Kidney (tissue), 14 donors: ENCODE data around the gene NFATC2. TPM values are rescaled to one million over a fixed set of nuclear protein-coding genes. Genes with fewer than 3 reads are reported as not detected.
A peak's percentile ranks its signal among the peaks of the same experiment; 100 is the strongest.

Experiments
- DNase-seq, 5 donors: peaks; one replicate each; pipeline ENCODE4 v3.0.0-alpha.2; 2013 to 2020
- FAIRE-seq: peaks from 2 replicates; lab custom pipeline; 2012; peaks lifted over from hg19 to GRCh38; lab: Jason Lieb, UNC
- H3K27ac ChIP-seq, 2 donors: one replicate each; pipeline ENCODE4 v1.7.0; 2013; ENCODE audit warnings: low read depth in 2 of 2, low read length in 2 of 2, inconsistent platforms in 1 of 2
- H3K27me3 ChIP-seq: one replicate; pipeline ENCODE4 v1.7.1; 2013; ENCODE audit warnings: low read length, inconsistent platforms; ENCODE audit not compliant: control insufficient read depth, insufficient read depth
- H3K36me3 ChIP-seq, 3 donors: one replicate each; pipeline versions ENCODE4 v1.7.0 to v1.7.1; 2013; ENCODE audit warnings: low read length in 3 of 3, control low read depth in 1 of 3, inconsistent platforms in 1 of 3; ENCODE audit not compliant: insufficient read depth in 3 of 3, control insufficient read depth in 2 of 3
- H3K4me1 ChIP-seq, 3 donors: one replicate each; pipeline versions ENCODE4 v1.7.0 to v1.7.1; 2013; ENCODE audit warnings: low read length in 3 of 3, inconsistent platforms in 1 of 3, low read depth in 1 of 3; ENCODE audit not compliant: control insufficient read depth in 2 of 3, insufficient read depth in 2 of 3
- H3K4me3 ChIP-seq, 3 donors: one replicate each; pipeline versions ENCODE4 v1.7.0 to v1.8.1; 2013; ENCODE audit warnings: low read length in 3 of 3, control low read depth in 1 of 3, inconsistent platforms in 1 of 3
- H3K9ac ChIP-seq, 3 donors: one replicate each; pipeline versions ENCODE4 v1.7.0 to v1.7.1; 2013; ENCODE audit warnings: low read length in 3 of 3, control low read depth in 1 of 3, inconsistent platforms in 1 of 3
- H3K9me3 ChIP-seq, 3 donors: one replicate each; pipeline versions ENCODE4 v1.7.0 to v1.7.1; 2013; ENCODE audit warnings: low read length in 3 of 3, control low read depth in 1 of 3, inconsistent platforms in 1 of 3; ENCODE audit not compliant: control insufficient read depth in 2 of 3, insufficient read depth in 1 of 3
- CTCF ChIP-seq: IDR thresholded peaks from 3 replicates; pipeline ENCODE4 v1.5.1; 2012; ENCODE audit warnings: mild to moderate bottlenecking, moderate library complexity, borderline replicate concordance; ENCODE audit not compliant: insufficient read depth; ENCODE audit errors: extremely low read depth
- intact Hi-C: fragments of 100-400 bp; cut with DNase I; formaldehyde crosslinking; loops from one replicate; pipeline ENCODE4 v1.11.1; 2022
- polyA plus RNA-seq: library from polyadenylated mRNA; stranded (reverse); fragments of 350-450 nt; fragmentation: Illumina TruSeq; extraction: RNeasy Lipid Tissue Mini Kit (QIAGEN cat#74804); gene quantifications from one replicate; pipeline ENCODE4 v1.2.3, GENCODE V29; 2014; ENCODE audit warnings: low read depth, low replicate concordance; ENCODE audit not compliant: insufficient read depth
- total RNA-seq: library from RNA; stranded (reverse); fragmentation: NEBNext Ultra II Directional; extraction: Animal tissue kit (Norgen Biotek cat#: 25700); gene quantifications from one replicate; pipeline ENCODE4 v1.2.1, GENCODE V29; 2021
- donor health status: control.
- donor health status: control.
- donor health status: control.
- donor health status: control.
- donor health status: control.
- donor health status: DM: yes; HTN: yes; CAD: no.
- donor health status: Normal renal cell carcinoma (clear cell type).

The NFATC2 gene
- total and polyA plus RNA-seq, 2 donors from 2014 or later, result 0.73 to 10.5 TPM

GRCh38 chr20:51387125-51387875 is 155.2 kb downstream of the NFATC2 start:
- H3K27ac ChIP-seq, result no peak overlapping the region
- no peaks in the 10 kb centered on the region for H3K36me3 ChIP-seq
- peak overlapping the region in 1 of 3 donors; percentile 22 for H3K9ac ChIP-seq
- no peak for DNase-seq
- H3K4me1 ChIP-seq, result peaks cover 0 to 7% (median 4%) of the 10 kb centered on the region in 3 donors
- H3K27me3 ChIP-seq, result no peaks in the 10 kb centered on the region
- intact Hi-C loops, result no loop called here
- no peak for FAIRE-seq
- no peak overlapping the region for H3K4me3 ChIP-seq
- TF ChIP-seq CTCF, result no peak
- H3K9me3 ChIP-seq, result no peaks in the 10 kb centered on the region

- peaks cover 0 to 7% (median 4%) of the 10 kb centered on the region in 3 donors for H3K4me1 ChIP-seq
- intact Hi-C loops, result no loop called here
- FAIRE-seq, result no peak
Observed at GRCh38 chr20:51386586-51386985, 155.9 kb downstream of the NFATC2 start.

GRCh38 chr20:51385646-51386530 is 156.6 kb downstream of the NFATC2 start:
- H3K27me3 ChIP-seq, result no peaks in the 10 kb centered on the region
- H3K4me3 ChIP-seq, result no peak overlapping the region
- H3K4me1 ChIP-seq, result peaks cover 0 to 7% (median 4%) of the 10 kb centered on the region in 3 donors
- no peak for FAIRE-seq
- intact Hi-C loops, result no loop called here
- no peaks in the 10 kb centered on the region for H3K36me3 ChIP-seq
- no peak overlapping the region for H3K9ac ChIP-seq
- H3K27ac ChIP-seq, result no peak overlapping the region
- peak in 1 of 5 donors; percentile 44 for DNase-seq
- TF ChIP-seq CTCF, result no peak
- no peaks in the 10 kb centered on the region for H3K9me3 ChIP-seq

More at GRCh38 chr20:51386586-51386985, 155.9 kb downstream of the NFATC2 start:
- no peak for DNase-seq
- no peak overlapping the region for H3K4me3 ChIP-seq
- no peaks in the 10 kb centered on the region for H3K9me3 ChIP-seq
- no peak overlapping the region for H3K27ac ChIP-seq
- H3K36me3 ChIP-seq, result no peaks in the 10 kb centered on the region
- no peak overlapping the region for H3K9ac ChIP-seq
- H3K27me3 ChIP-seq, result no peaks in the 10 kb centered on the region
- TF ChIP-seq CTCF, result no peak
